Stimulated activated effector memory CD8-positive, alpha-beta T cell treated with anti-CD3 and anti-CD28 coated beads, Interleukin-12 subunit alpha, Interleukin-12 subunit beta, amount 100 ng/mL, for 72 hours (primary cell): ENCODE data around the gene DOCK4.

ENCODE experiments used
- ATAC-seq: fragments of 150-1000 bp; cut with Tn5 transposase; 2 replicates; pipeline ENCODE4 v1.10.0; 2021
- DNase-seq, 2 donors: peaks; one replicate each; pipeline ENCODE4 v3.0.0; 2021 to 2022; ENCODE audit warnings: low spot score in 2 of 2
- H3K27ac Mint-ChIP-seq: one replicate; pipeline ENCODE4 v1.8.0; 2022; ENCODE audit warnings: mild to moderate bottlenecking, mixed read lengths
- H3K36me3 Mint-ChIP-seq: one replicate; pipeline ENCODE4 v1.8.0; 2022; ENCODE audit warnings: mild to moderate bottlenecking, mixed read lengths
- H3K4me1 Mint-ChIP-seq: one replicate; pipeline ENCODE4 v1.8.0; 2022; ENCODE audit warnings: mixed read lengths
- H3K4me3 Mint-ChIP-seq: one replicate; pipeline ENCODE4 v1.8.0; 2022; ENCODE audit warnings: mild to moderate bottlenecking, mixed read lengths
- H3K9me3 Mint-ChIP-seq: one replicate; pipeline ENCODE4 v1.8.0; 2022; ENCODE audit warnings: mixed read lengths

Gene DOCK4

DNA sequence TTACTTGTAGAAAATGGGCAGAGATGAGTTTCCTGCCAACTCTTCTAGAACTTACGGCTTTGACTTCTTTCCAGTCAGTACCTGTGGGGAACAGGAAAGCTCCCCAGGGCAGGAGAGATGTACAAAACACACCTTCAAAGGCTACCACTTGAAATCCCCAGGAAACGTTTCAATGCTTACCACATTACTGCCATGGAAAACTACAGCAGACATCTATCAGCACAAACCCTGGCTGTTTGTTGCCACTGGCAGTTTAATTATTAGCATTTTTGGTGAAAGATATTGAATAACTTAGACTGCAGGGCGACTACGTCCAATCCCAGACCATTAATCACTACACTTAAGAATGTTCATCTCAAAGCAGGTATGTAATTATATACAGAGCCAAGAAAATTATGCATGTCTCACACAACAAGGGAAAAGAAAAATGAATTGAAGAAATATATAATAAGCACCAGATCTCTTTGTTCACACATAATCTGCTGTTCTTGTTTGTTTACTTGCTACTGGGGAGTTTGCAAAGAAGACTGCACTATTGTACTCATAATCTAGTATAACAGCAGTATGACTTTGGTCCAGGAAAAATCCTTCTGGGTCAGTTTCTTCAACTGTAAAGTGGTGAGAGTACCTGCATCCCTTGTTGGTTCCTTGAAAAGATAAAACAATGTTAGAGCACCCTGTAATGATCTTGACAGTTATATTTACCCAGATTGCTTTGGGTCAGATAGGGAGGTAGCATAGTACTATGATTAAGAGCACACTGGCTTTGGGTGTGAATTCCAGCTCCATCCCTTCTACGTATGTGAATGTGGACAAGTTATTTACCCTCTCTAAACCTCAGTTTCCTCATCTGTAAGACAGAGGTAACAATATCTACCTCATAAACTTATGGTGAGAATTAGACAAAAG is 138.3 kb downstream of the DOCK4 start:
- peaks cover 7% of the 10 kb centered on the region for H3K9me3 Mint-ChIP-seq
- H3K4me1 Mint-ChIP-seq: no peaks in the 10 kb centered on the region
- no peaks in the 10 kb centered on the region for H3K36me3 Mint-ChIP-seq
- ATAC-seq: no peak
- DNase-seq: no peak
- H3K27ac Mint-ChIP-seq: no peak overlapping the region
- no peak overlapping the region for H3K4me3 Mint-ChIP-seq

DNA sequence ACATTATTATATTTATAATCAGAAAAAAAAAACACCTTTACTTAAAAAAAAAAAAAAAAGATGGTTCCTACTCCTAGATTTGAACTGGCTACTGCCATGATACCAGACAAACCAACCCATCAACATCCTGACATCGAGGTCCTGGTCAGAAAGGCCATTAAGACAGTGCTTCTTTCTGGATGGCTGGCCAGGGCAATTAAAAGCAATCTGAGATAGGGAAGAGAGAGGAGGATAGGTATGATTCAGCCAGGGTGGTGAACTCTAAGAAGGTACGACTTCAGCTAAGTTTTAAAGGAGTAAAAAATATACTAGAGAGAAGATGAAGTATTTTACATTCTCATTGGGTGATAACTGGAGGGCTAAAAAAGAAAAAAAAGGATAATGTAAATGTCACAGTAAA is 139.0 kb downstream of the DOCK4 start:
- no peak for ATAC-seq
- Mint-ChIP-seq H3K4me1 (no peaks in the 10 kb centered on the region), H3K4me3 (no peak overlapping the region), H3K9me3 (peaks cover 7% of the 10 kb centered on the region), H3K36me3 (no peaks in the 10 kb centered on the region), H3K27ac (no peak overlapping the region)
- DNase-seq: no peak

DNA sequence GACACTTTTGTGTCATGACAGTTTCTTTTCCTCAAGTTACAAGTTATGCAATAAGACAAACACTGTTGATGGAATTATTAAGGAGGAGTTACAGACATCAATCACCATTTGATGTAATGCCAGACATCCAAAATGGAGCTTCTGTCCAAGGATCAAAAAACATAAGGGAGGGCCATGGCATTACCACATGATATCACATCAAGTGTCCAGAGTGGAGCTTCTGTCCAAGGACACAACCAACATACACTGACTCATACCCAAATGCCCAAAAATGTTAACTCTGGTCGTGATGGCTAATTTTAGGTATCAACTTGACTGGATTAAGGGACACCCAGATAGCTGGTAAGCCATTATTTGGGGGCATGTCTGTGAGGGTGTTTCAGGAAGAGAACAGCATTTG is 140.4 kb downstream of the DOCK4 start:
- peaks cover 7% of the 10 kb centered on the region for H3K9me3 Mint-ChIP-seq
- H3K36me3 Mint-ChIP-seq: no peaks in the 10 kb centered on the region
- H3K27ac Mint-ChIP-seq: no peak overlapping the region
- no peak overlapping the region for H3K4me3 Mint-ChIP-seq
- H3K4me1 Mint-ChIP-seq: no peaks in the 10 kb centered on the region
- no peak for ATAC-seq
- no peak for DNase-seq

- H3K36me3 Mint-ChIP-seq: no peaks in the 10 kb centered on the region
- DNase-seq: no peak
- ATAC-seq: no peak
- H3K4me3 Mint-ChIP-seq: no peak overlapping the region
- peaks cover 5% of the 10 kb centered on the region for H3K9me3 Mint-ChIP-seq
- H3K27ac Mint-ChIP-seq: no peak overlapping the region
- H3K4me1 Mint-ChIP-seq: no peaks in the 10 kb centered on the region
Measured at GRCh38 chr7:112064627-112065385, 141.4 kb downstream of the DOCK4 start.

DNA sequence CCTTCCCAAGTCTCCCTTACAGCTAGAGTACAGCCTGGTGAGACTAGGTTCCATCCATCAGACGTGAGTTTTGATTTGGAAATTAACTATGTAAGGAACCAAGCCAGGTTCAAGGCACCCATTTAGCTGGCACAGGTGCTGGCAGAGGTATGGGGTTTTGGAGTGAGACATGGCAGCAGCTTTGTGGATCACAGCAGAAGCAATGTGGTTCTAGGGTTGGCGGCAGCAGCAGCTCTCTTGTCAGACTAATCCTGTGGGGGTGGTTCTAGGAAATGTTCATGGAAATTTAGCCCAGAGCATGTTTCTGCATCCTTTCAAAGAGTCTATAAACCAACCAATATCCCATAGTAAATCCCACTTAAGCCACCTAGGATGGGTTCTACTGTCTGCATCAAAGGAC is 142.2 kb downstream of the DOCK4 start:
- Mint-ChIP-seq H3K9me3 (no peaks in the 10 kb centered on the region), H3K4me3 (no peak overlapping the region), H3K4me1 (no peaks in the 10 kb centered on the region), H3K36me3 (no peaks in the 10 kb centered on the region), H3K27ac (no peak overlapping the region)
- no peak for ATAC-seq
- DNase-seq: no peak

DNA sequence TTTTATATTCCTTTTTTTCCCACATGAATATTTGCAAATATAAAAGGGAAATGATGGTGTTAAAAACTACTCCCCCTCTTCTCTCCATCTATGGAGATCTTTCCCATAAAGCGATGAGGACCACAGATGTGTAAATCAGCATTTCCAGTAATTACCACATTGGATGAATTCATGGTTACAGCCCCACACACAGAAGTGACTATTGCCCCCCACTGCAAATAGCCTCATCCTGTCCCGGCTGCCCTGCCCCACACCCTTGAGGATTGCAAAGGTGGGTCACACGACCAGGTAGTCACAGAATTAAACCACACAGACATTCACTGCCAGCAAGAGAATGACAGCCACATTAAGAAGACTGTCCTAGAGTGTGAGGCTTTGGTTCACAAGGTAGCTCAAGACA is 145.1 kb downstream of the DOCK4 start:
- no peak for DNase-seq
- no peak overlapping the region for H3K27ac Mint-ChIP-seq

GRCh38 chr7:112060625-112061024 is 145.6 kb downstream of the DOCK4 start:
- DNase-seq: no peak
- Mint-ChIP-seq H3K9me3 (no peaks in the 10 kb centered on the region), H3K36me3 (no peaks in the 10 kb centered on the region), H3K4me3 (no peak overlapping the region), H3K27ac (no peak overlapping the region), H3K4me1 (no peaks in the 10 kb centered on the region)
- ATAC-seq: no peak

More for the DNA sequence above, 145.1 kb downstream of the DOCK4 start:
- no peak for ATAC-seq
- Mint-ChIP-seq H3K4me3 (no peak overlapping the region), H3K4me1 (no peaks in the 10 kb centered on the region), H3K9me3 (no peaks in the 10 kb centered on the region), H3K36me3 (no peaks in the 10 kb centered on the region)

DNA sequence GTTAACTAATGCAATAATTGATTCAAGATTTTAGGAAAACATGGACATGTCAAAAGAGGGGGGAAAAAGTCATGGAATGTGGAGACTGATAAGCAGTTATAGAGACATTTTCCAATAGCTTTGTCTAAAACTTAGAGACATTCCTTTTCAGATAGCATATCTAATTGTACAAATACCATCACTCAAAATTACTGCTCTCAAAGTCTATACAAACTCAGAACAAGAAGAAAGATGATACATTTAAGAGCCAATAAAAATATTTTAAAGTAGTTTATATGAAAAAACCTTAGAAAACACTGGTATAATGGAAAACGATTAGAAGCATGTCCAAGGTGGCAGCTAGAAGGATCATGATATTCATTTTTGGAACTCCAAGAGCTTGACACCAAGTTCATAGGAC is 146.5 kb downstream of the DOCK4 start:
- no peaks in the 10 kb centered on the region for H3K36me3 Mint-ChIP-seq
- no peaks in the 10 kb centered on the region for H3K9me3 Mint-ChIP-seq
- DNase-seq: no peak
- no peaks in the 10 kb centered on the region for H3K4me1 Mint-ChIP-seq
- H3K27ac Mint-ChIP-seq: no peak overlapping the region
- no peak for ATAC-seq
- H3K4me3 Mint-ChIP-seq: no peak overlapping the region

- no peak overlapping the region for H3K27ac Mint-ChIP-seq
- H3K4me1 Mint-ChIP-seq: no peaks in the 10 kb centered on the region
- ATAC-seq (no peak), DNase-seq (no peak)
- H3K4me3 Mint-ChIP-seq: no peak overlapping the region
- no peaks in the 10 kb centered on the region for H3K9me3 Mint-ChIP-seq
- H3K36me3 Mint-ChIP-seq: no peaks in the 10 kb centered on the region
Measured at GRCh38 chr7:112058686-112059085, 147.5 kb downstream of the DOCK4 start.

GRCh38 chr7:112056409-112056808 is 149.8 kb downstream of the DOCK4 start:
- H3K4me1 Mint-ChIP-seq: no peaks in the 10 kb centered on the region
- H3K9me3 Mint-ChIP-seq: no peaks in the 10 kb centered on the region
- H3K27ac Mint-ChIP-seq: no peak overlapping the region
- H3K4me3 Mint-ChIP-seq: no peak overlapping the region
- H3K36me3 Mint-ChIP-seq: no peaks in the 10 kb centered on the region
- no peak for ATAC-seq
- DNase-seq: no peak

- Mint-ChIP-seq H3K9me3 (no peaks in the 10 kb centered on the region), H3K4me3 (no peak overlapping the region), H3K27ac (no peak overlapping the region), H3K36me3 (no peaks in the 10 kb centered on the region), H3K4me1 (no peaks in the 10 kb centered on the region)
- ATAC-seq (no peak), DNase-seq (no peak)
Measured at GRCh38 chr7:112053737-112054069, 152.5 kb downstream of the DOCK4 start.

DNA sequence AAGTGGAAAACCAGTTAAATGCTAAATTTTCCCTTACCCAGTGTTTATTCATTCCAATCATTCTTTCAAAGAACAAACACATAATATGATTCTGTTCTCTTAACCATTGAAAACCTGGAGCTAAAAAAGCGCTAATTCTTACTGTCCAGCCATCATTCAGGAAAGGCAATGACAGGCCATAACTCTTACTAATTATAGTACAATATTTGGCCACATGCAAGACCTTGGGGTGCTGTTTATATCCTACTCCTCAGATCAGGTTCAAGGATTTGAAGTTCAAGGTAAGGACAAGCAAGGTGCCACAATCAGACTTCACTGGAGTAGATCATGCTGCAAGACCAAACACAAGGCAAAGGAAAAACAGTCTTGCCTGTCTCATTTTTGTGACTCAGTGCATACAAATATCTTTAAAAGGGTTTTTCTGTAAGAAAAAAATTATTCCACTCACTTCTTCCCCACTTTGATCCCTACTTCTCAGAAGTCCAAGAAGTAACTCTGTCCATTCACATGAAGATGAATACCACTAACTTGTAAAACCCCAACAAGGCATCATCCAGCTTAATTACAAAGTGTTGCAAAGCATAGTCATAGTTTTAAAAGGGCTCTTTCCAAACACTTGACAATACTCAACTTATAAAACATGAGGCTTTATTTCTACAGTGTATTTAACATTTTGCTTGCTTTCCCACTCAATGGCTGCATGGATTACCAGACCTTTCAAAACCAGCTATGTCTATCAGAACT is 153.0 kb downstream of the DOCK4 start:
- no peak for DNase-seq
- ATAC-seq: no peak
- no peak overlapping the region for H3K27ac Mint-ChIP-seq
- H3K4me1 Mint-ChIP-seq: no peaks in the 10 kb centered on the region
- no peak overlapping the region for H3K4me3 Mint-ChIP-seq
- H3K36me3 Mint-ChIP-seq: no peaks in the 10 kb centered on the region
- no peaks in the 10 kb centered on the region for H3K9me3 Mint-ChIP-seq

- no peak for DNase-seq
- ATAC-seq: no peak
- H3K4me1 Mint-ChIP-seq: no peaks in the 10 kb centered on the region
- no peak overlapping the region for H3K4me3 Mint-ChIP-seq
- no peaks in the 10 kb centered on the region for H3K9me3 Mint-ChIP-seq
- no peak overlapping the region for H3K27ac Mint-ChIP-seq
- no peaks in the 10 kb centered on the region for H3K36me3 Mint-ChIP-seq
Measured at GRCh38 chr7:112052498-112052897, 153.7 kb downstream of the DOCK4 start.

GRCh38 chr7:112050250-112050881 is 155.8 kb downstream of the DOCK4 start:
- Mint-ChIP-seq H3K4me3 (no peak overlapping the region), H3K36me3 (no peaks in the 10 kb centered on the region), H3K9me3 (peaks cover under 1% of the 10 kb centered on the region), H3K27ac (no peak overlapping the region), H3K4me1 (no peaks in the 10 kb centered on the region)
- no peak for ATAC-seq
- DNase-seq: no peak

DNA sequence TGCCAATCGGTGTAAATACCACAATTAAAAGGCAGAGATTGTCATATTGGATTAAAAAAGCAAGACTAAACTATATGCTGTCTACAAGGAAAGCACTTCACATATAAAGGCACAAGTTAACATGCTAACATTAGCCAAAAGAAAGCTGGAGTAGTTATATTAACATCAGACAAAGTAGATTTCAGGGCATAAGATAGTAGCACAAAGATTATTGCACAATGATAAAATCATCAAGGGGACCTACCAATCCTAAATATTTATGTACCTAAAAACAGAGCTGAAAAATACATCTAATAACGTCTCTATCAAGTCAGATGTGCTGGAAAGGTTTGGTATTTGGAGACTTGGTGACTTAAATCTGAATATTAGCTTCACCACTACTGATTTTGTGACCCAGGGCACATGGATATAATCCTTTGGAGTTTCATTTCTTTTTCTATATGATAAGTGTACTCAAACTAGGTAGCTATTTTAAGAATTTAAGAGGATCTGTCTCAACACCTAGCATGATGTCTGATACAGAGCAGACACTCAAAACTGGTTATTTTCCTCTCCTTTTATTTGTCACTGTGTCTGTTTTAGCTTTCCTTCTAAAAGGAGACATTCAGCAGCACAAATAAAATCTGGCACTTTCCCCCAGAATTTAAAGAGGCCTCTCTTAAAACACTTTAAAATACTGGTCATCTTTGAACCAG is 156.5 kb downstream of the DOCK4 start:
- peaks cover 6% of the 10 kb centered on the region for H3K9me3 Mint-ChIP-seq
- DNase-seq: no peak
- H3K4me1 Mint-ChIP-seq: no peaks in the 10 kb centered on the region
- no peak for ATAC-seq
- H3K4me3 Mint-ChIP-seq: no peak overlapping the region
- no peak overlapping the region for H3K27ac Mint-ChIP-seq
- no peaks in the 10 kb centered on the region for H3K36me3 Mint-ChIP-seq
